NCI-H345 (cell line): ENCODE data around the gene EP400.

ENCODE experiments used
- DNase-seq: peaks from one replicate; lab custom pipeline; 2025; lab: John Stamatoyannopoulos, UW

The EP400 gene

DNA sequence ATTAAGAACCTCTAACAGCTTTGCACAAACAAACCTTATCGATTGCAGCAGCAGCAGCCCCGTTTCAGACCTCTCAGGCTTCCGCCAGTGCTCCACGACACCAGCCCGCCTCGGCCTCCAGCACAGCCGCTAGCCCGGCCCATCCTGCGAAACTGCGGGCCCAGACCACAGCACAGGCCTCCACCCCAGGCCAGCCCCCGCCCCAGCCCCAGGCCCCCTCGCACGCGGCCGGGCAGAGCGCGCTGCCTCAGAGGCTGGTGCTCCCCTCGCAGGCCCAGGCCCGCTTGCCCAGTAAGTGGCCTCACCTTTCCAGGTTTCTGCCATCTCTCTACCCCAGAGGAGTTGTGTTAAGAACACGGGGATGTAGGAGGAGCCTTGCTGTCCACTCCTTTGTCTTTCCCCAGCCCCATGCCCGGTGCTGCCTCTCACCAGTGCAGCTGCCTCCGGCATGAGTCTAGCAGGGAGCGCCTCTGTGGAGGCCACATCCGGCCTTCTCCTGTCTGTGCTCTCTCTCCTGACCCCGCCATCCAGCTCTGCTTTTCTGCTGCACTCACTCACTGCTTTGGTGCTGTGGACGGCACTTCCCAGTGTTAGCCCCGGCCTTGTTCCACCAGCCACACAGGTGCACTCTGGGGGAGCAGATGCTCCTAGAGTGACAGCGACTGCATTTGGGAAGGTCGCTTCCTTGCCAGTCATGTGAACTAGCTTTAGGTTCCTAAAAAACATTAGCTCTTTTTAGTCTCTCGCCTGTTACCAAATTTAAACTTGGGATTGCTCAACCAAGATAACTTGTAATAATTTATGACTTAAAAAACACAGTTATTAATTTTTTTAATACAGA, 71.5 kb downstream of the EP400 start:
- DNase-seq: peak; percentile 0

DNA sequence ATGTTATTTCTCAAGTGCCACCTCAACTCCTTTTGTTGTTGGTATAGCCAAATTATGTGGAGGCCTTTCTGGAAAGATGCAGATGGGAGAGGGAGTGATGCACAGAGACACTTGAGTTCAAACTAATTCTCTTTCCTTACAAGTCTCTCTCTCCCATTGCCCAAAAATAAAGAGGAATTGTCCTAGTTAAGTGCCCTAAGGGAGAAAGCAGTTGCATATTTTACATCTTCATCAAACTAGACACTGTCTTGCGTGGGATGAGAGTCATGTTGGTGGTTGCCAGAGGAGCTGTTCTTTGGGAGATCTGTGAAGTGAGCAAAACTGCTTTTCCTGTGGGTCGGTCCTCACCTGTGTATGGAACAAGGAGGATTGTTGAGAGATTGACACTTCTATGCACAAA, 72.2 kb downstream of the EP400 start:
- no peak for DNase-seq

- no peak for DNase-seq
These were observed 73.9 kb downstream of the EP400 start for GRCh38 chr12:132023658-132024057.

DNA sequence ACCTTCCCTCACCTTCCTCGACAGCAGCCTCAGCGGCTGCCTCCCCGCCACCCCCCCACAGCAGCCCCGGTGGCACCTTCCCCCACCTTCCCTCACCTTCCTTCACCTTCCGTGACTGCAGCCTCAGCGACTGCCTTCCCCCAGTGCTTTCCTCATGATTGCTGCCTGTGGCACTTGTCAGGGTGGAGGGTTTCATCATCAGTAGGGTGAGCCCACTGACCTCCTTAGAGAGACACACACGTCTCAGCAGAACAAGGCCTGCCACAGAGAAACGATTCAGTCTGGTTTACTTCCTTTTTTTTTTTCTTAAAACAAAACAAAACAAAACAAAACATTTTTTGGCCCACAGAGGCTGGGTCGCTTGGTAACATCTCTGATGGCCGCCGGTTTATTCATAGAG, 75.0 kb downstream of the EP400 start:
- DNase-seq: no peak

DNA sequence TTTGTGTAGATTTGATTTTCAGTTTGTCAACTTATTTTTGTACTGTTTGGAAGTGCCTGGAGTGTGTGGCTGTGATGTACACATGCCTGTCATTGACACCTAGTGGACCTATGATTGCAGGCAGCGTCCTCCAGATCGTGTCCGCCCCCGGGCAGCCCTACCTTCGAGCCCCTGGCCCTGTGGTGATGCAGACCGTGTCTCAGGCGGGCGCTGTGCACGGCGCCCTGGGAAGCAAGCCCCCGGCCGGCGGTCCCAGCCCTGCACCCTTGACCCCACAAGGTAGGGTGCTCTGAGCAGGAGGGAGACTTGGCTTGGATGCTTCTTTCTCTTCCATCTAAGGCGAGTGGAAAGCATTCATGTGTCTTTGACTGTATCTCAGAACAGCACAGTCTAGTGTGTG, 75.8 kb downstream of the EP400 start:
- no peak for DNase-seq

- DNase-seq: no peak
These were observed 76.5 kb downstream of the EP400 start for GRCh38 chr12:132026061-132026795.

GRCh38 chr12:132026796-132027500, 77.2 kb downstream of the EP400 start:
- DNase-seq: no peak

DNA sequence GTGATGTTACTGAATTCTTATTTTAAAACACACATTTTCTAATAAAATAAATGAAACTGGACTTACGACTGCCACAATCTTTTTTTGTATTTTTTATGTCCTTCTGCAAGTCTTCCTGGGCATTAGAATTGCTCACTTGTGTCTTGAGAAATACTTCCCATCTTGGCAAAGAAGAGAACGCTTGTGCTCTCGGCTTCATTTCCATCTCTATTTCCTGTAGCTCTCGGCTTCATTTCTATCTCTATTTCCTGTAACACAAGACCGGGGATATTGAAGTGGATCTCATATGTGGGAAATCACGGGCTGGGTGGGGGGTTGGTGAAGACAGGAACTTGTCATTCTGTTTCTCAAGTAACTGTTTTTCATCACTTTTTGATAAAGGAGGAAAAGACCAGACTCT, 77.9 kb downstream of the EP400 start:
- DNase-seq: no peak

GRCh38 chr12:132028111-132028510, 78.4 kb downstream of the EP400 start:
- DNase-seq: no peak

DNA sequence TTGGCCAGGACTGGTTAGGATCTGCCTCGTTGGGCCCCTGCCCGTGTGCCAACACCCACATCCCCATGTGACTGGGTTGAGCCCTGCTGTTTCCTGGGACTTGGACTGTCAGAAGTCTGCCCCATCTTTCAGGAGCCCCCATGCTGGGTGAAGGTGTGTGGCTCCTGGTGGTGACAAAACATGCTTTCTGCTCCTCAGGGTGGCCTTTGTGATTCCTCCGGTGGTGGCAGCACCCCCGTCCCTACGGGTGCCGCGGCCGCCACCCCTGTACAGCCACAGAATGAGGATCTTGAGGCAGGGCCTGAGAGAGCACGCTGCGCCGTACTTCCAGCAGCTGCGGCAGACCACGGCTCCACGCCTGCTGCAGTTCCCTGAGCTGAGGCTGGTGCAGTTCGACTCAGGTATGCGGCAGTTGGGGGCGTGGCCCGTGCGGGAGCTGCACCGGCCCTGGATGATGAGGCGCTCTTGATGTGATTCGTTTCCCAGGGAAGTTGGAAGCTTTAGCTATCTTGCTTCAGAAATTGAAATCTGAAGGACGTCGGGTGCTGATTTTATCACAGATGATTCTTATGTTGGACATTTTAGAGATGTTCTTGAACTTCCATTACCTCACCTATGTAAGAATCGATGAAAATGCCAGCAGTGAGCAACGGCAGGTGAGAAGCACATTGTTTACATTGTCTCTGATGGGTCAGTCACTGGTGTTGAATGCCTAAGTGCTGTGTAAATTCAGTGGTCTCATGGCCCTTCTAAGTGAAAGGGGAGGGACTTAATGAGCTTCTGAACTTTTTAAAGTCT, 80.0 kb downstream of the EP400 start:
- no peak for DNase-seq

GRCh38 chr12:132030367-132031038, 80.8 kb downstream of the EP400 start:
- no peak for DNase-seq

DNA sequence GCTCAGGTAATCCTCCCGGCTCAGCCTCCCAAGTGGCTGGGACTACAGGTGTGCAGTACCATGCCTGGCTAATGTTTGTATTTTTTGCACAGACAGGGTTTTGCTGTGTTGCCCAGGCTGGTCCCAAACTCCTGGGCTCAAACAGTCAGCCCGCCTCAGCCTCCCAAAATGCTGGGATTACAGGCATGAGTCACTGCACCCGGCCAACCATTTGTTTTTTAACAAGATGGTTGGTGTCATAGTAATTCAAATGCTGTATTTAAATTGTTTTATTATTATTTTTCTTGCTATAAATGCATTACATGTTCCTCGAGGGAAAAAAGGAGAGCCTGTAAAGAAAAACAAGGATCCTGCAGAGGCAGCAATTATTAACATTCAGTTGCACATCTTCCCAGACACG, 83.9 kb downstream of the EP400 start:
- DNase-seq: no peak

DNA sequence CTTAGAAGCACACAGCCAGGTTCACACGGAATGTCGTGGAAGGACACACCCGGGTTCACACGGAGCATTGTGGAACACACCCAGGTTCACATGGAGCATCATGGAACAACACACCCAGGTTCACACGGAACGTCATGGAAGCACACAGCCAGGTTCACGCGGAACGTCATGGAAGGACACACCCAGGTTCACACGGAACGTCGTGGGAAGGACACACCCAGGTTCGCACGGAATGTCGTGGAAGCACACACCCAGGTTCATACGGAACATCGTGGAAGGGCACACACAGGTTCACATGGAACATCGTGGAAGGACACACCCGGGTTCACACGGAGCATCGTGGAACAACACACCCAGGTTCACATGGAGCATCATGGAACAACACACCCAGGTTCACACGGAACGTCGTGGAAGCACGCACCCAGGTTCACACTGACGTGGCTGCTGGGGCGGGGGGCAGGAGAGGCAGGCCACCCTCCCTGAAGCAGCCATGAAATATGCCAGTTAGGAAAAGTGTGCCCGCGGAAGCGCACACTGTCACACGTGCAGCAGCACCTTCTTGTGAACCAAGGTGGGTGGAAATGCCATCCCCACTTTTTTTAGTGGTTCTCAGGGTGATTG, 86.4 kb downstream of the EP400 start:
- no peak for DNase-seq

- no peak for DNase-seq
These were observed 91.3 kb downstream of the EP400 start for GRCh38 chr12:132040906-132041606.

GRCh38 chr12:132043216-132043615, 93.5 kb downstream of the EP400 start:
- no peak for DNase-seq

DNA sequence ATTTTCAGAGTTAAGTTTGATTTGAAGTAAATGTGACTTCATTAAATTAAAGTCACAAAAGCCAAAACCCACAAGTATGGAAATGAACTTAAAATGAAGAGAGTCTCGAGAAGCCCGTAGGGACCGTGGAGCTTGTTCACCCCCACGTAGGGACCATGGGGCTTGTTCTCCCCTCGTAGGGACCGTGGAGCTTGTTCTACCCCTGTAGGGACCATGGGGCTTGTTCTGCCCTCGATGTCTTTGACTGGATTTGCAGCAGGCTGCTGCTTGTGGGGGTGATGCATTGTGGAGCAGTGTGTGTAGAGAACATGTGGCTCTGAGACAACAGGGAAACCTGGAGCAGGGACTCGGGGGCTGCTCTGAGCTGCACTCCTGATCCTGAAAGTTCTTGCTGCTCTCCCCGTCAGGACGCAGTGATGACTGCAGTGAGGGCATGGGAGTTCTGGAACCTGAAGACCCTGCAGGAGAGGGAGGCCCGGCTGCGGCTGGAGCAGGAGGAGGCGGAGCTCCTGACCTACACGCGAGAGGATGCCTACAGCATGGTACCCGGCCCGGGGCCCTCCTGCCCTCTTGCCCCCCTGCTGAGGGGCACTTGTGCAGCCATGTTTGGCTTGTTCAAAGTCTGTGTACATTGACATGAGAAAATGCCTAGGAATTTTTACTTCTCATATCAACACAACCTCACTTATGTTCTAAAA, 94.2 kb downstream of the EP400 start:
- no peak for DNase-seq

- no peak for DNase-seq
These were observed 95.1 kb downstream of the EP400 start for GRCh38 chr12:132044661-132045412.

GRCh38 chr12:132045751-132046150, 96.0 kb downstream of the EP400 start:
- no peak for DNase-seq

DNA sequence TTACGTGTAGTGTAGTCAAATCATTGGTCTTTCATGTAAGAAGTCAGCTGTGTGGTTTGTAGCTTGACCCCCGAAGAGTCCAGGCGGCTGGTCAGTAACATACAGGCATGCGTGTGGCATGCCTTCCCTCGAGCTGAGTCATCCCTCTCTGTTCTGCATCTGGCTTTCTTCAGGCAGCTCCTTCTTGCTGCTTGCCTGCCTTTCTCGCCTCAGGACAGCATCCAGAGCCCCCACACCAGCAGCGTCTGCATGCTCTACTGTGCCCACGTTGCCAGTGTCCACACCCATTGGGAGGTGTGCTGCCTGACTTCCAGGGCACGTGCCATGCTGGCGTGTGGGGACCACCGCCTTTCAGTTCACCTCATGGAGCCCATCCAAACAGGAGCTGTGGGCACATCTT, 96.8 kb downstream of the EP400 start:
- no peak for DNase-seq
